HepG2 (cell line): ENCODE results near the gene ATP7A. TPM values are rescaled to one million over a fixed set of nuclear protein-coding genes. Genes with fewer than 3 reads are reported as not detected.

Experiments used
- AHDC1 ChIP-seq: sonication (generic); formaldehyde crosslinking; IDR thresholded peaks from 2 replicates; pipeline ENCODE4 v1.5.1; 2020; ENCODE audit warnings: mild to moderate bottlenecking, missing genetic modification reagents, borderline replicate concordance
- CREM ChIP-seq, 2 experiments: sonication (generic) in 1 of 2; formaldehyde crosslinking in 1 of 2; IDR thresholded peaks; 2 replicates each; pipeline versions ENCODE4 v1.4.0 to v1.6.1; 2016 to 2020; ENCODE audit warnings: antibody characterized with exemption in 1 of 2, mild to moderate bottlenecking in 1 of 2, missing genetic modification reagents in 1 of 2
- FOXK2 ChIP-seq: fragments of 450-650 bp; IDR thresholded peaks from 2 replicates; pipeline ENCODE4 v1.6.1; 2016
- MED1 ChIP-seq: sonication (generic); formaldehyde crosslinking; IDR thresholded peaks from 2 replicates; pipeline ENCODE4 v1.4.0; 2020; ENCODE audit warnings: missing genetic modification reagents
- NR0B2 ChIP-seq: sonication (generic); formaldehyde crosslinking; IDR thresholded peaks from 2 replicates; pipeline ENCODE4 v1.4.0; 2020; ENCODE audit warnings: mild to moderate bottlenecking, missing genetic modification reagents
- ZNF232 ChIP-seq: sonication (generic); formaldehyde crosslinking; IDR thresholded peaks from 2 replicates; pipeline ENCODE4 v1.4.0; 2020; ENCODE audit warnings: missing genetic modification reagents, borderline replicate concordance
- ZNF484 ChIP-seq: sonication (generic); formaldehyde crosslinking; IDR thresholded peaks from 2 replicates; pipeline ENCODE4 v1.5.1; 2020; ENCODE audit warnings: mild to moderate bottlenecking, low read depth, missing genetic modification reagents, borderline replicate concordance
- ZNF75D ChIP-seq: sonication (generic); formaldehyde crosslinking; IDR thresholded peaks from 2 replicates; pipeline ENCODE4 v1.8.1; 2023; ENCODE audit warnings: missing genetic modification reagents, mild to moderate bottlenecking, borderline replicate concordance
- polyA plus RNA-seq, 8 experiments: library from polyadenylated mRNA; depleted of rRNA in 3 of 8; stranded (reverse) in 7 of 8; unstranded in 1 of 8; fragments of >200 nt; fragmentation: Illumina TruSeq in 4 of 8; extraction: Trizol in 4 of 8; gene quantifications; 2 replicates each; pipeline versions ENCODE4 v1.2.1 to v1.2.3, GENCODE V29; 2011 to 2016; ENCODE audit warnings: low read depth in 4 of 8, missing spikeins in 1 of 8, mixed read lengths in 1 of 8; ENCODE audit not compliant: insufficient read depth in 1 of 8
- total RNA-seq, 5 experiments: library from RNA; depleted of rRNA; stranded (reverse); fragments of >200 nt; fragmentation: Illumina TruSeq; extraction: Trizol; gene quantifications; 2 replicates each; pipeline ENCODE4 v1.2.3, GENCODE V29; 2016; ENCODE audit warnings: low read depth in 1 of 5

ATP7A gene
- total and polyA plus RNA-seq, 2 of the 13 experiments (the other 11 are each of a cell fraction or from before 2014, with no cell fraction given), result 1.7 to 4.7 TPM

GRCh38 chrX:77977095-77977494, 66.6 kb downstream of the ATP7A start (continued):
- TF ChIP-seq AHDC1 (CRISPR knock-in tag) (no peak), ZNF232 (CRISPR knock-in tag) (no peak), MED1 (CRISPR knock-in tag) (no peak), ZNF75D (CRISPR knock-in tag) (no peak), FOXK2 (no peak), ZNF484 (CRISPR knock-in tag) (no peak), NR0B2 (CRISPR knock-in tag) (no peak), CREM (IDR thresholded peaks at IDR 0.05) (no peak), CREM (CRISPR knock-in tag; IDR thresholded peaks at IDR 0.05) (no peak)
- TF ChIP-seq, all 625 proteins: peak for 0
